ENCODE data around the gene DBF4B.

DBF4B gene

GRCh38 chr17:44785921-44786320 is 77.5 kb downstream of the DBF4B start:
- no peak overlapping the region for H3K4me3 ChIP-seq (replicated peaks; ENCODE audit: low read depth, low read length)
- TF ChIP-seq CTCF (IDR thresholded peaks at IDR 0.05; ENCODE audit: low read depth, low read length, missing control alignments): no peak
- DNase-seq (ENCODE audit: extremely low read depth, low read depth): no peak

- TF ChIP-seq CTCF (IDR thresholded peaks at IDR 0.05; ENCODE audit: low read depth, low read length, missing control alignments): no peak
- H3K4me3 ChIP-seq (replicated peaks; ENCODE audit: low read depth, low read length): no peak overlapping the region
- no peak for DNase-seq (ENCODE audit: extremely low read depth, low read depth)
These were observed 78.2 kb downstream of the DBF4B start for GRCh38 chr17:44786551-44787081.

- no peak for TF ChIP-seq CTCF (IDR thresholded peaks at IDR 0.05; ENCODE audit: low read depth, low read length, missing control alignments)
- no peak overlapping the region for H3K4me3 ChIP-seq (replicated peaks; ENCODE audit: low read depth, low read length)
- DNase-seq (ENCODE audit: extremely low read depth, low read depth): no peak
These were observed 78.9 kb downstream of the DBF4B start for GRCh38 chr17:44787271-44787940.

- H3K4me3 ChIP-seq (replicated peaks; ENCODE audit: low read depth, low read length): no peak overlapping the region
- TF ChIP-seq CTCF (IDR thresholded peaks at IDR 0.05; ENCODE audit: low read depth, low read length, missing control alignments): no peak
- DNase-seq (ENCODE audit: extremely low read depth, low read depth): no peak
These were observed 79.7 kb downstream of the DBF4B start for GRCh38 chr17:44788139-44788538.

GRCh38 chr17:44792276-44792675 is 83.8 kb downstream of the DBF4B start:
- DNase-seq (ENCODE audit: extremely low read depth, low read depth): no peak
- H3K4me3 ChIP-seq (replicated peaks; ENCODE audit: low read depth, low read length): no peak overlapping the region
- no peak for TF ChIP-seq CTCF (IDR thresholded peaks at IDR 0.05; ENCODE audit: low read depth, low read length, missing control alignments)

- no peak for TF ChIP-seq CTCF (IDR thresholded peaks at IDR 0.05; ENCODE audit: low read depth, low read length, missing control alignments)
- no peak overlapping the region for H3K4me3 ChIP-seq (replicated peaks; ENCODE audit: low read depth, low read length)
- no peak for DNase-seq (ENCODE audit: extremely low read depth, low read depth)
These were observed 85.7 kb downstream of the DBF4B start for GRCh38 chr17:44793885-44794842.

Measured in HFF-Myc (cell line).